ENCODE results near the gene SEMA3C.

The SEMA3C gene

DNA sequence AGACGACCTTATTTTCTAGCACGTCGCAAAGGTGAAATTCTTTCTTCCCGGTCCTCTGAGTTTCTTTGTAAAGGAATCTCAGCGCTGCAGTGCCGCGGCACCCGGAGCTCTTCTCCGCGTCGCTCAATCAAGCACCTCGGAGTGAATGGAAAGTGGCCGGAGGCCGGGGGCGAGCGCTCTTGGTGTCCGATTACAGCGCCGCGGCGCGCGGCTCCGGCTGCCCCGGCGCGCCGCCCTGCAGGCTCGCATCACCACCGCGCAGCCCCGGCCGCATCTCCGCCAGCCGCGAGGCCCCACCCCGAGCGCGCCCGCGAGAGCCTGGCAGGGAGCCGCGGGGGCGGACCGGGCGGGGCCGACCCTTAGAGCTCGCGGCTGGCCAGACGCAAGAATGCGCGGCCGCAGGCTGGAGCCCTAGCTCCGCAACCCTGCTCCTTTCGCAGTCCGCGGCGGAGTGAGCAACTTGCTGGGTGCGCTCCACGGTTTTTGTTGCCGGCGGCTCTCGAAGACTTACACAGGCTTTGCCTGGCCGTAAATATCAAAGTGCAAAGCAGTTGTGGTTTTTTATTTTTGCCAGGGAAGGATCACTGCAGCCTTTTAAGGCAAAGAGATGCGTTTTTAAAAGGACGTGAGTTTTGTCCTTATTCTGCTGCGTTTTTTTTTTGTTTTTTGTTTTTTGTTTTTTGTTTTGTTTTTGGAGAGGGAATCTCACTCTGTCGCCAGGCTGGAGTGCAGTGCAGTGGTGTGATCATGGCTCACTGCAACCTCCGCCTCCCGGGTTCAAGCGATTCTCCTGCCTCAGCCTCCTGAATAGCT, at the start of gene SEMA3C:
Gene SEMA3C, minus strand, starts transcription at position 143 of the 813 bp plus-strand sequence. CDS start 2,270 bp downstream, outside the sequence.
- H4K20me1 ChIP-seq (ENCODE audit: control insufficient read depth, insufficient read depth, low read depth, low read length), result no peaks in the 10 kb centered on the region
- no peaks in the 10 kb centered on the region for H3K36me3 ChIP-seq (ENCODE audit: control insufficient read depth, low read length)
- H3F3A ChIP-seq (ENCODE audit: control insufficient read depth, insufficient read depth), result no peaks in the 10 kb centered on the region
- H3K79me2 ChIP-seq (ENCODE audit: control insufficient read depth, low read length), result no peaks in the 10 kb centered on the region
- no peaks in the 10 kb centered on the region for H3K9me2 ChIP-seq (replicated peaks; ENCODE audit: control insufficient read depth, low read length)
- 0 out of 2 replicates have a peak, but pooled peaks cover 8% of the 10 kb centered on the region for H3K27me3 ChIP-seq (ENCODE audit: control insufficient read depth, low read length)
- 0 out of 2 replicates have a peak, but pooled peaks have one; percentile 5 for TF ChIP-seq EZH2phosphoT487 (IDR thresholded peaks at IDR 0.05; ENCODE audit: borderline replicate concordance, low read length)
- TF ChIP-seq CTCF (IDR thresholded peaks at IDR 0.05; ENCODE audit: low read depth, low read length, poor library complexity, severe bottlenecking), result no peak
- no peak within 1 kb of the TSS for H3K4me2 ChIP-seq (ENCODE audit: low read length)
- H3K9me3 ChIP-seq (ENCODE audit: control insufficient read depth, insufficient read depth, low read length), result no peaks in the 10 kb centered on the region
- H3K27ac ChIP-seq (ENCODE audit: low read depth, low read length), result no peak within 1 kb of the TSS
- no peaks in the 10 kb centered on the region for H3K4me1 ChIP-seq (ENCODE audit: control insufficient read depth, low read length)
- no peak within 1 kb of the TSS for H3K4me3 ChIP-seq (ENCODE audit: low read length)

- H3F3A ChIP-seq (ENCODE audit: control insufficient read depth, insufficient read depth), result no peaks in the 10 kb centered on the region
- H4K20me1 ChIP-seq (ENCODE audit: control insufficient read depth, insufficient read depth, low read depth, low read length), result no peaks in the 10 kb centered on the region
- H3K27ac ChIP-seq (ENCODE audit: low read depth, low read length), result no peak overlapping the region
- no peaks in the 10 kb centered on the region for H3K4me1 ChIP-seq (ENCODE audit: control insufficient read depth, low read length)
- H3K9me3 ChIP-seq (ENCODE audit: control insufficient read depth, insufficient read depth, low read length), result peaks cover 3% of the 10 kb centered on the region; the same call in 1 of the 2 replicates
- H3K9me2 ChIP-seq (replicated peaks; ENCODE audit: control insufficient read depth, low read length), result no peaks in the 10 kb centered on the region
- H3K79me2 ChIP-seq (ENCODE audit: control insufficient read depth, low read length), result no peaks in the 10 kb centered on the region
- no peaks in the 10 kb centered on the region for H3K27me3 ChIP-seq (ENCODE audit: control insufficient read depth, low read length)
- H3K4me2 ChIP-seq (ENCODE audit: low read length), result no peak overlapping the region
- TF ChIP-seq CTCF (IDR thresholded peaks at IDR 0.05; ENCODE audit: low read depth, low read length, poor library complexity, severe bottlenecking), result no peak
- no peak for TF ChIP-seq EZH2phosphoT487 (IDR thresholded peaks at IDR 0.05; ENCODE audit: borderline replicate concordance, low read length)
- no peaks in the 10 kb centered on the region for H3K36me3 ChIP-seq (ENCODE audit: control insufficient read depth, low read length)
- no peak overlapping the region for H3K4me3 ChIP-seq (ENCODE audit: low read length)
These were observed 49.8 kb upstream of the SEMA3C start for GRCh38 chr7:80968606-80969005.

DNA sequence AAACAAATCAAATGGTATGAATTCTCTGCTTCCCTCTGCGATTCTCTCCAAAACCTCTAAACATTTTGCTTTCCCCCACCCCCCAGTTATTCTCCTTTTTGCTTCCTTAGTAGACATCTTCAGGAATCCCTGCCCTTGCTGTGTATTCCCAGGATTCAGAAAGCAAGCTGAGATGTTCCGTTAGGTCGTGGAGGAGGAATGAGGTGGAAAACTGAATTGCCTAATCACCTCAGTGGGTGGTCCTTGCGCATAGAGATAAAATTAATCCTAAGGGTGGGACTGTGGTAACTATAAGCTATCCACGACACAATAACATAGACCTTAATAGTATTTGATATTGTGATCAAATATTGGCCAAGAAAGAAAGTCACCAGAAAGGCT, 49.1 kb upstream of the SEMA3C start:
- no peaks in the 10 kb centered on the region for H3K36me3 ChIP-seq (ENCODE audit: control insufficient read depth, low read length)
- no peaks in the 10 kb centered on the region for H3K27me3 ChIP-seq (ENCODE audit: control insufficient read depth, low read length)
- H3K4me1 ChIP-seq (ENCODE audit: control insufficient read depth, low read length), result no peaks in the 10 kb centered on the region
- no peaks in the 10 kb centered on the region for H3K9me2 ChIP-seq (replicated peaks; ENCODE audit: control insufficient read depth, low read length)
- H3K4me2 ChIP-seq (ENCODE audit: low read length), result no peak overlapping the region
- no peaks in the 10 kb centered on the region for H4K20me1 ChIP-seq (ENCODE audit: control insufficient read depth, insufficient read depth, low read depth, low read length)
- no peaks in the 10 kb centered on the region for H3F3A ChIP-seq (ENCODE audit: control insufficient read depth, insufficient read depth)
- TF ChIP-seq CTCF (IDR thresholded peaks at IDR 0.05; ENCODE audit: low read depth, low read length, poor library complexity, severe bottlenecking) (no peak), EZH2phosphoT487 (IDR thresholded peaks at IDR 0.05; ENCODE audit: borderline replicate concordance, low read length) (no peak)
- peaks cover 3% of the 10 kb centered on the region; the same call in 1 of the 2 replicates for H3K9me3 ChIP-seq (ENCODE audit: control insufficient read depth, insufficient read depth, low read length)
- H3K4me3 ChIP-seq (ENCODE audit: low read length), result no peak overlapping the region
- H3K79me2 ChIP-seq (ENCODE audit: control insufficient read depth, low read length), result no peaks in the 10 kb centered on the region
- no peak overlapping the region for H3K27ac ChIP-seq (ENCODE audit: low read depth, low read length)

All from DOHH2 (cell line).